NB4 (cell line): ENCODE data around the gene ABCB1.

ENCODE experiments used
- MYC ChIP-seq: IDR thresholded peaks from 2 replicates; pipeline ENCODE4 v1.6.1; 2011; ENCODE audit warnings: low read depth, low read length
- POLR2A ChIP-seq: IDR thresholded peaks from 2 replicates; pipeline ENCODE4 v1.6.1; 2011; ENCODE audit warnings: mild to moderate bottlenecking; ENCODE audit not compliant: insufficient read length; ENCODE audit errors: extremely low read depth

DNA sequence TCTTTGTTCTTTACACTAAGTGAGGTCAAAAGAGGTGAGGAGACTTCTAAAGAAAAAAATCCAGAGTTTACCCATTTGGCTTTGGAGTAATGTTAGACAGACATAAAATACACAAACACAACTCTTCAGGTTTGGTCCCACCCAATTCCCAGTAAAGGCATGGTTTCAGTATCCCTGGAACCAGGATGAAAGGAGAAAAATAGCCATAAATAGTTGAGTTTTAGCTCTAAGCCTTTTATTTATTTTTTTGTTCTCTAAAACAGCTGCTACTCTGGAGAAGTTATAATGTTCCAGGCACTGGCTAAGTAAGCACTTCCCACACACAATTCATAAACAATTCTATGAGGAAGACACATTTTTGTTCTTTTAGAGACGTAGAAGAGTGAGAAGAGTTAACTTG, 4.0 kb downstream of the ABCB1 start:
- TF ChIP-seq MYC, result no peak
- no peak for TF ChIP-seq POLR2A
